NCI-H2107 treated with DMSO at 0.1 percent for 48 hours (cell line): ENCODE data around the gene PRSS27.

Source experiments
- DNase-seq: peaks from one replicate; lab custom pipeline; 2025; ENCODE audit not compliant: unreplicated experiment; lab: John Stamatoyannopoulos, UW

Gene PRSS27

GRCh38 chr16:2720064-2720457, at the start of gene PRSS27:
TSS of gene PRSS27 (minus strand) at chr16:2720224. CDS start at chr16:2720160, 64 bp downstream.
- DNase-seq = no peak

- DNase-seq = no peak
Observed at GRCh38 chr16:2769675-2770056, 49.6 kb upstream of the PRSS27 start.

GRCh38 chr16:2769100-2769529, 49.1 kb upstream of the PRSS27 start:
- DNase-seq = no peak

- DNase-seq = no peak
Observed at GRCh38 chr16:2768403-2769089, 48.5 kb upstream of the PRSS27 start.

GRCh38 chr16:2767891-2768290, 47.9 kb upstream of the PRSS27 start:
- no peak for DNase-seq

GRCh38 chr16:2767140-2767731, 47.2 kb upstream of the PRSS27 start:
- no peak for DNase-seq

GRCh38 chr16:2766430-2767139, 46.6 kb upstream of the PRSS27 start:
- DNase-seq = no peak

- DNase-seq = no peak
Observed at GRCh38 chr16:2765462-2766404, 45.7 kb upstream of the PRSS27 start.

GRCh38 chr16:2764718-2765117, 44.7 kb upstream of the PRSS27 start:
- DNase-seq = no peak

- DNase-seq = no peak
Observed at GRCh38 chr16:2763173-2763572, 43.1 kb upstream of the PRSS27 start.

- DNase-seq = no peak
Observed at GRCh38 chr16:2762711-2763110, 42.7 kb upstream of the PRSS27 start.

- no peak for DNase-seq
Observed at GRCh38 chr16:2761886-2762583, 42.0 kb upstream of the PRSS27 start.

- DNase-seq = no peak
Observed at GRCh38 chr16:2761472-2761871, 41.4 kb upstream of the PRSS27 start.

- no peak for DNase-seq
Observed at GRCh38 chr16:2757344-2757743, 37.3 kb upstream of the PRSS27 start.

GRCh38 chr16:2756288-2757015, 36.4 kb upstream of the PRSS27 start:
- DNase-seq = no peak

- DNase-seq = no peak
Observed at GRCh38 chr16:2755158-2755557, 35.1 kb upstream of the PRSS27 start.

- no peak for DNase-seq
Observed at GRCh38 chr16:2753733-2754020, 33.7 kb upstream of the PRSS27 start.

- DNase-seq = peak; percentile 18
Observed at GRCh38 chr16:2752850-2753732, 33.1 kb upstream of the PRSS27 start.
